Measurements from ENCODE around the gene LIF.
A peak's percentile ranks its signal among the peaks of the same experiment; 100 is the strongest.
"Not testable (repeated sequence)": the region's sequence is repeated elsewhere in the genome, so short reads cannot be mapped to it uniquely, and the experiment has no call there.

LIF gene

GRCh38 chr22:30206944-30207343 lies 39.6 kb downstream of the LIF start:
- DNase-seq (ENCODE audit: low read depth), result no peak

DNA sequence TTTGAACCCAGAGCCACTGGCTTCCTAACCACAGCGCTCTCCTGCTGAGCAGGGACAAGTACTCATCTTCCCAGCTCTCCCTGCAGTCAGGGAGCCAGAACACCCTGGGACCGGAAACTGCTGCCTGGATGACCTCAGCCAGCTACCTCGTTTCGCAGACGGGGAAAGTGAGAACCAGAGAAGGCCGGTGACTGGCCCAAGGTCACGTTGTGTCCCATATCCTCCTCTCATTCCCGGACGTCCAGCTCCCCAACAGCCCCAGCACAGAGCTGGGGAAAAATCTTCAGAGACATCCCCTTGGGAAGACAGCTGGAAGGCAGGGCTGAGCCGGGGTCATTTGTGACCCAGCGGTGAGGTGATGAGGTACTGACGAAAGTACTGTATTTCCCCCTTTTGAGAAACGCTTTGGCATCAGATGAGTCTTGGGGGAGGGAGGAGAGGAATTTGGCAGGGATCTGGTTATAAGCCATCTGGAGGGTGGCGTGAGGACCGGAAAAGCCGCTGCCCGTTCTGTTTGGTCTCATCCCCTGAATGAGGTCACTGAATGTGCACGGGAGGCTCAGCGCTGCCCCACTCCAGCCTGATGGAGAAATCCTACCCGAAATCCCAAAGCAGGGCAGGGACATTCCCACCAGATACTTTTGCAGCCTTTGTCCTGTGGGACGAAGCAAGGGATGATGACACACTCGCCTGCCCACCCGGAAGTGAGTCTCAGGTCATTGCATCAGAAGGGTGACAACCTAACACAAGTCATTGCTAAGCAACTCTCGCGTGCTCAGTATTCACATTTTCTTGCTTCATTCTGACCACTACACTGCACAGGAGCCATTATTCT lies 41.1 kb downstream of the LIF start:
- DNase-seq (ENCODE audit: low read depth), result no peak

GRCh38 chr22:30204742-30205111 lies 41.8 kb downstream of the LIF start:
- no peak for DNase-seq (ENCODE audit: low read depth)

DNA sequence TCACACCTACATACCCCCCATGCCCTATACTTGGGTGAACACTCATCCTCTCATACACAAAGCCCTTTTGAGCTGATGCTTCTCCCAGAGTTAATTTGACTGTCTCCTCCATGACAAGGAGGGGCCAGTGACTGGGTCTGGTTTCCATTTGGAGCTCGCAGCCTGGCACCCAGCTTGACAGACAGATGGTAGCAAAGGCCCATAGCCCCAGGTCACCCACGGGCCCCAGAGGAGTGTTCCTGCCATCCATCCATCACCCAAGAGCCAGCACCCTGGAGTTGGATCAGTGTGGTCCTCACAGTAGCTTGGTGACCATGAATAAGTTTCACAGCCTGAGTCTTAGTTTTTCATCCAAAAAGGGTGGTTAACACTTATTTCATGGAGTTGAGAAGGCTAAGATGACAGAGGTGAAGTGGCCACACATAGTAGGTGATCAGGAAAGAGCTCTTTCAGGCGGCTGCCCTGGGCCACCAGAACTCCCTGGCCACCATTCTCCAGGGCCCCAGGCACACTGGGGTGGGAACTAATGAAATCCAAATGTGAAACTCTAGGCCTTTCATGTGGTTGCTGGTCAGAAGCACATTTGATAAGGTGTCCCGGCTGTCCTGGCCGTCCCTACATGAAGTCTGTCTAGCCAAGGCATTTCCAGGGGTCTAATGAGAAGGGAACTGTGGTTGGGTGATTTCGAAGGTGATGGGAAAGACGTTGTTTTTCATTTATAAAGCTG lies 42.4 kb downstream of the LIF start:
- no peak for DNase-seq (ENCODE audit: low read depth)

DNA sequence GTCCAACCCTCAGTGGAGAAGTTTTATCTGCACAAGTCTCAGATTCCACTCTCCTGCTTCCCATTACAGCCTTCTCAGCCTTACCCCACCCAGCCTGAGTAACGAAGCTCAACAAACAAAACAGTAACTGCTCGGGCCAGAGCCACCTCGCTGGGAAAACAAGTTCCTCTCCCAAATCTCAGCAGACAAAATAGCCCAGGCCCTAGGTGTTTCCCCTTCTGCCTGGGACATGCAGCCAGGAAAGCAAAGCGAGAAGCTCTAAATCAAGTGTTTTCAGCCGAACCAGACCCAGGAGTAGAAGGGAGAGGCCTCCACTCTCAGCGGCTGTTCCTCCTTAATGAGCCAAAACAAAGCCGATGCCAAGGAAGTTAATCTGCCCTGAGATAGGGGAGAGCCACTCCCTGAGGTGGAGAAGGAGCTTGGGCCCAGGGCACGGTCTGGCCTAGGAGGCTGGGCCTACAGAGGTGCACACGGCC lies 44.0 kb downstream of the LIF start:
- DNase-seq (ENCODE audit: low read depth), result no peak

DNA sequence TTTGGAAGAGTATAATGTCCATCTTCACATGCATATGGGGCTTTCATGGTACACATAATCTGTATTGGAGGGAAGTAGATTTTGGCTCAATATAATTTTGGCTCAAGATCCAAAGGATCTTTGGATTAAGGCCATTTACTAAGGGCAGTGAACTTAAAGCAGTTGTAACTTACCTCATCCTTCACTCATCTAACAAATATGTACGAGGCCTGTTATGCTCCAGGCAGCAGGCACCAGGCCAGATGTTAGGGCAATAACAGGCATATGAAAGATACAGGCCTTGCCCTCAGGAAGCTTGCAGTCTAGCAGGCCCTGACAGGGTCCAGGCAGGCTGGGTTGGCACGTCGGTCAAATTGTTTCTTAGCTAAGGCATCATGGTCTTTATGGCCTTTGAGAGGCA lies 44.6 kb downstream of the LIF start:
- no peak for DNase-seq (ENCODE audit: low read depth)

GRCh38 chr22:30200905-30201304 lies 45.7 kb downstream of the LIF start:
- not testable (repeated sequence) for DNase-seq (ENCODE audit: low read depth)

- DNase-seq (ENCODE audit: low read depth), result no peak
These were observed 47.6 kb downstream of the LIF start for GRCh38 chr22:30198921-30199320.

- DNase-seq (ENCODE audit: low read depth), result no peak
These were observed 48.3 kb downstream of the LIF start for GRCh38 chr22:30198152-30198825.

DNA sequence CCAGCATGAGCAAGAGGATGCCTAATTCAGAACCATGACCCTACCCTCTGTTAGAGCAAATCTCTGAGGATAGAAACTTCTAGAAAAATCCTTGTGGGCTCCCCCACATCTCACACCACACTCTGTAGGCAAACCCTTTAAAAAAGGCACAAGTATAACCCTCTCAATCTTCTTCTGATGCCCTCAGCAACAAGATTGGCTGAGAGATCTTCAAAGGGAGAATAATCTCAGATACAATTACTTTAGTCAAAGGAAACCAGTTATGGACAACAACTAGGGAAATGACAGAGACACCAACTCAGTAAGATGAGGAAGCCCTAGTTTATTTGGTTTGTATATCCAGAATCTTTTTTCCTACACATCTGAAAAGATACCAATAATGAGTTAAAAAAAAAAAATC lies 49.2 kb downstream of the LIF start:
- no peak for DNase-seq (ENCODE audit: low read depth)

DNA sequence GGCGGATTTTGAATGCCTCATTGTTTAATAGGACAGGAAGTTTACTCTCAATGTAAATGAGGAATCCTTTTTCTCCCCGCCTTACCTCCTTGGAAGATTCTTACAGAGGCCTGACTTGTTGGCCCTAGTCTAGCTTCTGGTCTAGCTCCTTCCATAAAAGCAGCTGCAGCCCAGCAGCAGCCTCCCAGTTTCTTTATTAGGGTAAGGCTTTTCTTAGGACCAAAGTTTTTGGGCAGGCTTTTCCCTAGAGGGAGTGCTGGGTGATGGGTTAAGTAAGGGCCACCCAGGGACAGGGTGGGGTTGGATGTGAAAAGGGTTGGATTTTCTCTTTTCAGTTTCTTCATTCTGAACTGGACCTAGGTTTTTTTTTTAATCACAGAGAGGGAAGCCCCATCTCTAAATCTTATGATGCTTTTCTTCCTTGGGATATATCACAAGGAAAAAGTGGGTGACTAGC lies 49.7 kb downstream of the LIF start:
- DNase-seq (ENCODE audit: low read depth), result no peak

- peak; percentile 54 for DNase-seq (ENCODE audit: low read depth)
These were observed 50.2 kb downstream of the LIF start for GRCh38 chr22:30196141-30196879.

- no peak for DNase-seq (ENCODE audit: low read depth)
These were observed 51.1 kb downstream of the LIF start for GRCh38 chr22:30195245-30196140.

DNA sequence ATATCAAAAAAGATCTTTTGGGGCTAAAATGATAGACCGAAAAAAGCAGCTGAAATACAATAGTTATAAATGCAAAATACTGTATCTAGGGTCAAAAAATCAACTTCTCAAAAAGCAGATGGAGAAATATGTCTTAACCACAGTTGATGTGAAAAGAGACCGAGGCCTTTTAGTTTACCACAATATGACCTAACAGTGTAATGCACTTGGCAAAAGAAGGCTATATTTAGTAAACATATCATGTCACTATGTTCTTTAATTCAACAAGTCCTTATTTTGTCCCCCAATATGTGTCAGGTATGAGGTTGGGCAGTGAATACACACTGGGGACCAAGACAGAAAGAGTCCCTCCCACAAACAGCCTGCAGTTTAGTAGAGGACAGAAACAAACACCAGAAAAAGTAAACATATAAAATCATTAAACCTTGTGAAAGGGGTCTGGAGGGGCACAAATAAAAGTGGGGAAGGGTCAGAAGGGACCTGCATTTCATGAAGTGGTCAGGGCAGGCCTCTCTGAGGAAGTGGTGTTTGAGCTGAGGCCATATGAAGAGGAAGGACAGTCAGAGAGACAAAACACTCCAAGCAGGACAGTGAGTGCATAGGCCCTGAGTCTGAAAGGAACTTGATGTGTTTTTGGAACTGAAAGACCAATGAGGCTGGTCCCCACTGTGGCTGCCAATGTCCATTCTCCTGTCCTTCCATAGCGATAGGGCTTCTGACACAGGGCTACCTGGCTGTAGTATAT lies 53.4 kb downstream of the LIF start:
- DNase-seq (ENCODE audit: low read depth), result no peak

DNA sequence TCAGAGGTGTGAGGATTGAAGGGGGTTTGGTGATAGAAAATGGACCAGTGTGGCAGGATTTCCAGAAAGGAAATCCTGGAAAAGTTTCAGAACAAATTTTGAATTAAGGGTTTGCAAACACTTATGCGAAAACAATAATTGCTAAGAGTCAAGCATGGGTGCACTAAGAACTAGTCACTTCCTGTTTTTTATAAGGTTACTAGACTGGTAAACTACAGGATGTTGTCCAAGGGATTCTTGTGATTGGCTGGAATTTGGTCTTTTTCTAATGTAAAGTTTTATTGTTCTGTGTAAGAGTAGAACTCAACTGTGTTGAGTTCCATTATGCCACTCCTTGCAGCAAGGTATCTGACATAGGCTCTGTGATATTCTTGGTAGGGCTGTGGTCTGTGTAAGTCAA lies 54.1 kb downstream of the LIF start:
- DNase-seq (ENCODE audit: low read depth), result no peak

GRCh38 chr22:30191040-30191701 lies 55.4 kb downstream of the LIF start:
- no peak for DNase-seq (ENCODE audit: low read depth)

GRCh38 chr22:30190574-30190973 lies 56.0 kb downstream of the LIF start:
- DNase-seq (ENCODE audit: low read depth), result no peak
